ENCODE results near the gene TNNT2.

TNNT2 gene

GRCh38 chr1:201344206-201345080, 33.0 kb downstream of the TNNT2 start:
- no peak for TF ChIP-seq ISL1 (CRISPR knock-in tag; IDR thresholded peaks at IDR 0.05)
- TF ChIP-seq ESRRG (CRISPR knock-in tag; IDR thresholded peaks at IDR 0.05): no peak
- TF ChIP-seq CREB5 (CRISPR knock-in tag; IDR thresholded peaks at IDR 0.05; ENCODE audit: low read depth): no peak
- no peak for TF ChIP-seq TOX (CRISPR knock-in tag; IDR thresholded peaks at IDR 0.05; ENCODE audit: borderline replicate concordance)
- no peak for ATAC-seq

GRCh38 chr1:201341377-201341776, 36.1 kb downstream of the TNNT2 start:
- no peak for TF ChIP-seq BACH2 (CRISPR knock-in tag; IDR thresholded peaks at IDR 0.05; ENCODE audit: borderline replicate concordance)
- TF ChIP-seq ZNF8 (CRISPR knock-in tag; IDR thresholded peaks at IDR 0.05): no peak
- TF ChIP-seq OSR1 (CRISPR knock-in tag; IDR thresholded peaks at IDR 0.05): no peak
- TF ChIP-seq ZFP30 (CRISPR knock-in tag; IDR thresholded peaks at IDR 0.05): no peak
- TF ChIP-seq ZC3H10 (CRISPR knock-in tag; IDR thresholded peaks at IDR 0.05): no peak
- no peak for TF ChIP-seq POU6F1 (CRISPR knock-in tag; IDR thresholded peaks at IDR 0.05; ENCODE audit: borderline replicate concordance, low read depth)
- TF ChIP-seq TCF4 (CRISPR knock-in tag; IDR thresholded peaks at IDR 0.05; ENCODE audit: borderline replicate concordance): no peak
- TF ChIP-seq ISL1 (CRISPR knock-in tag; IDR thresholded peaks at IDR 0.05): no peak
- TF ChIP-seq TOX (CRISPR knock-in tag; IDR thresholded peaks at IDR 0.05; ENCODE audit: borderline replicate concordance): no peak
- TF ChIP-seq ESRRG (CRISPR knock-in tag; IDR thresholded peaks at IDR 0.05): no peak
- TF ChIP-seq CSRNP3 (CRISPR knock-in tag; IDR thresholded peaks at IDR 0.05): no peak
- no peak for ATAC-seq

GRCh38 chr1:201336711-201337450, 40.6 kb downstream of the TNNT2 start:
- ATAC-seq: no peak
- no peak for TF ChIP-seq ARNTL (CRISPR knock-in tag; IDR thresholded peaks at IDR 0.05; ENCODE audit: borderline replicate concordance, low read depth)
- no peak for TF ChIP-seq CSDC2 (CRISPR knock-in tag; IDR thresholded peaks at IDR 0.05)
- TF ChIP-seq CSRNP3 (CRISPR knock-in tag; IDR thresholded peaks at IDR 0.05): no peak
- TF ChIP-seq ZNF70 (CRISPR knock-in tag; IDR thresholded peaks at IDR 0.05): no peak
- TF ChIP-seq PATZ1 (CRISPR knock-in tag; IDR thresholded peaks at IDR 0.05; ENCODE audit: borderline replicate concordance): no peak
- TF ChIP-seq PPARA (CRISPR knock-in tag; IDR thresholded peaks at IDR 0.05; ENCODE audit: borderline replicate concordance): no peak
- no peak for TF ChIP-seq ISL1 (CRISPR knock-in tag; IDR thresholded peaks at IDR 0.05)
- no peak for TF ChIP-seq TCF4 (CRISPR knock-in tag; IDR thresholded peaks at IDR 0.05; ENCODE audit: borderline replicate concordance)
- no peak for TF ChIP-seq ESRRG (CRISPR knock-in tag; IDR thresholded peaks at IDR 0.05)
- no peak for TF ChIP-seq ZC3H10 (CRISPR knock-in tag; IDR thresholded peaks at IDR 0.05)
- no peak for TF ChIP-seq BACH2 (CRISPR knock-in tag; IDR thresholded peaks at IDR 0.05; ENCODE audit: borderline replicate concordance)
- no peak for TF ChIP-seq ZFP3 (CRISPR knock-in tag; IDR thresholded peaks at IDR 0.05)
- no peak for TF ChIP-seq TSHZ2 (CRISPR knock-in tag; IDR thresholded peaks at IDR 0.05)
- no peak for TF ChIP-seq TOX (CRISPR knock-in tag; IDR thresholded peaks at IDR 0.05; ENCODE audit: borderline replicate concordance)
- TF ChIP-seq ZNF565 (CRISPR knock-in tag; conservative IDR thresholded peaks at IDR 0.05; ENCODE audit: low read depth): no peak
- TF ChIP-seq RARB (CRISPR knock-in tag; IDR thresholded peaks at IDR 0.05): no peak
